Measurements from ENCODE around the gene SEM1. TPM values are rescaled to one million over a fixed set of nuclear protein-coding genes. Genes with fewer than 3 reads are reported as not detected.

The SEM1 gene
- total and polyA plus RNA-seq, 2 of the 4 experiments (the other 2 are of a cell fraction), result 17.2 to 38.0 TPM

DNA sequence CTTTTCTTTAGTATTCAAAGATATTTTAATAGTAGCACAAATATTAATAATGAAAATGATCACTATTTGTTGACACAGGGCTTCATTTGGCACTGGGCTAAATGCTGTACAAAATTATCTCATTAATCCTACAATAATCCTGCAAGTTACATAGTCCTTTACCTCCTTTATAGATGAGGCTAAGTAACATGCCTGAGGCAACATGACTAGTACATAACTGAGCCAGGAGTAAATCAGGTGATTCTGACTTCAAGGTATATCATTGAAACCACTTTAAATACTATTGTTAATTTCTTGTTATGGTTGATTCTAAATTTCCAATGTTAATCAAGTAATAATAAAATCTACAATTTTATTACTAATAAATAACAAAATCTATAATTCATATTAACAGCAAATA is 39.8 kb downstream of the SEM1 start:
- DNase-seq (no peak), ATAC-seq (ENCODE audit: low read depth) (no peak)
- no peak overlapping the region for H4K8ac ChIP-seq (ENCODE audit: low read depth in 2 of 2, low read length in 2 of 2)
- H3K4ac ChIP-seq (ENCODE audit: low read depth, low read length), result no peak overlapping the region
- H4K91ac ChIP-seq (ENCODE audit: insufficient read depth, low read depth, low read length), result no peak overlapping the region
- intact Hi-C loops (cut with micrococcal nuclease), result no loop called here
- H3K27ac ChIP-seq (ENCODE audit: insufficient read depth, low read length), result no peak overlapping the region
- H3K27me3 ChIP-seq (ENCODE audit: control insufficient read depth, insufficient read depth, low read length), result no peaks in the 10 kb centered on the region
- peaks cover 3% of the 10 kb centered on the region; the same call in 1 of the 2 replicates for H3K9me1 ChIP-seq (ENCODE audit: insufficient read depth, low read length)
- no peak overlapping the region for H2BK15ac ChIP-seq (ENCODE audit: low read depth, low read length)
- BruUV-seq (replicated peaks), result no TSS peak
- H3K23ac ChIP-seq (ENCODE audit: low read depth, low read length), result no peak overlapping the region
- no peak overlapping the region for H2BK120ac ChIP-seq (ENCODE audit: low read depth, low read length)
- 0 out of 2 replicates have a peak, but pooled peaks cover 1% of the 10 kb centered on the region for H3K36me3 ChIP-seq (ENCODE audit: control insufficient read depth, insufficient read depth, low read length)
- H3K4me3 ChIP-seq (ENCODE audit: insufficient read depth, low read depth, low read length), result no peak overlapping the region
- no peak overlapping the region for H2BK20ac ChIP-seq (ENCODE audit: low read depth, low read length)
- no peak overlapping the region for H2AK5ac ChIP-seq (ENCODE audit: low read depth, low read length)
- H3K4me1 ChIP-seq (ENCODE audit: control insufficient read depth, insufficient read depth, low read length), result no peaks in the 10 kb centered on the region
- H2AK9ac ChIP-seq (replicated peaks; ENCODE audit: low read depth, low read length, poor library complexity), result no peak overlapping the region
- ChIA-PET CTCF (no interaction called here), POLR2A (ENCODE audit: unreplicated experiment) (no interaction called here)
- TF ChIP-seq RCOR1 (IDR thresholded peaks at IDR 0.05; ENCODE audit: insufficient replicate concordance, low read length) (no peak), ELK1 (IDR thresholded peaks at IDR 0.05; ENCODE audit: borderline replicate concordance, low read depth, low read length) (no peak), RAD21 (IDR thresholded peaks at IDR 0.05; ENCODE audit: low read length) (no peak), POLR2A (IDR thresholded peaks at IDR 0.05; ENCODE audit: low read depth, low read length) (no peak), FOS (IDR thresholded peaks at IDR 0.05; ENCODE audit: low read depth, low read length) (no peak), MXI1 (IDR thresholded peaks at IDR 0.05; ENCODE audit: borderline replicate concordance, low read depth, low read length) (no peak), MAFK (IDR thresholded peaks at IDR 0.05; ENCODE audit: low read depth, low read length) (no peak), MAZ (IDR thresholded peaks at IDR 0.05; ENCODE audit: borderline replicate concordance, low read depth, low read length) (no peak), CEBPB (IDR thresholded peaks at IDR 0.05; ENCODE audit: low read depth, low read length) (no peak), SMC3 (IDR thresholded peaks at IDR 0.05; ENCODE audit: low read depth, low read length) (no peak), BHLHE40 (IDR thresholded peaks at IDR 0.05; ENCODE audit: low read depth, low read length) (no peak), CHD1 (IDR thresholded peaks at IDR 0.05; ENCODE audit: low read depth, low read length) (no peak), RFX5 (IDR thresholded peaks at IDR 0.05; ENCODE audit: low read depth, low read length) (no peak), NFE2L2 (IDR thresholded peaks at IDR 0.05; ENCODE audit: low read depth, low read length) (no peak)
- TF ChIP-seq, protein P1, sequence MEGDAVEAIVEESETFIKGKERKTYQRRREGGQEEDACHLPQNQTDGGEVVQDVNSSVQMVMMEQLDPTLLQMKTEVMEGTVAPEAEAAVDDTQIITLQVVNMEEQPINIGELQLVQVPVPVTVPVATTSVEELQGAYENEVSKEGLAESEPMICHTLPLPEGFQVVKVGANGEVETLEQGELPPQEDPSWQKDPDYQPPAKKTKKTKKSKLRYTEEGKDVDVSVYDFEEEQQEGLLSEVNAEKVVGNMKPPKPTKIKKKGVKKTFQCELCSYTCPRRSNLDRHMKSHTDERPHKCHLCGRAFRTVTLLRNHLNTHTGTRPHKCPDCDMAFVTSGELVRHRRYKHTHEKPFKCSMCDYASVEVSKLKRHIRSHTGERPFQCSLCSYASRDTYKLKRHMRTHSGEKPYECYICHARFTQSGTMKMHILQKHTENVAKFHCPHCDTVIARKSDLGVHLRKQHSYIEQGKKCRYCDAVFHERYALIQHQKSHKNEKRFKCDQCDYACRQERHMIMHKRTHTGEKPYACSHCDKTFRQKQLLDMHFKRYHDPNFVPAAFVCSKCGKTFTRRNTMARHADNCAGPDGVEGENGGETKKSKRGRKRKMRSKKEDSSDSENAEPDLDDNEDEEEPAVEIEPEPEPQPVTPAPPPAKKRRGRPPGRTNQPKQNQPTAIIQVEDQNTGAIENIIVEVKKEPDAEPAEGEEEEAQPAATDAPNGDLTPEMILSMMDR (conservative IDR thresholded peaks at IDR 0.05; ENCODE audit: low read depth, low read length), result no peak
- TF ChIP-seq, protein P2, sequence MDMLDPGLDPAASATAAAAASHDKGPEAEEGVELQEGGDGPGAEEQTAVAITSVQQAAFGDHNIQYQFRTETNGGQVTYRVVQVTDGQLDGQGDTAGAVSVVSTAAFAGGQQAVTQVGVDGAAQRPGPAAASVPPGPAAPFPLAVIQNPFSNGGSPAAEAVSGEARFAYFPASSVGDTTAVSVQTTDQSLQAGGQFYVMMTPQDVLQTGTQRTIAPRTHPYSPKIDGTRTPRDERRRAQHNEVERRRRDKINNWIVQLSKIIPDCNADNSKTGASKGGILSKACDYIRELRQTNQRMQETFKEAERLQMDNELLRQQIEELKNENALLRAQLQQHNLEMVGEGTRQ (IDR thresholded peaks at IDR 0.05; ENCODE audit: low read depth, low read length), result no peak
- H3K9me3 ChIP-seq (ENCODE audit: control insufficient read depth, insufficient read depth, low read length), result no peaks in the 10 kb centered on the region
- H2BK5ac ChIP-seq (ENCODE audit: low read depth, low read length, poor library complexity, severe bottlenecking), result no peak overlapping the region
- H3K9ac ChIP-seq (ENCODE audit: low read depth, low read length), result no peak overlapping the region
- H3K79me1 ChIP-seq (ENCODE audit: low read depth in 1 of 2, low read length in 2 of 2), result no peaks in the 10 kb centered on the region; a peak in 1 of 4 replicates
- H3K14ac ChIP-seq (replicated peaks; ENCODE audit: low read depth, low read length), result no peak overlapping the region
- no peaks in the 10 kb centered on the region for H4K20me1 ChIP-seq (ENCODE audit: insufficient read depth, low read length)
- dilution Hi-C loops (cut with HindIII; ENCODE audit: low sequenced_read_pairs, unreplicated experiment), result no loop called here
- no peak overlapping the region for H3K4me2 ChIP-seq (ENCODE audit: low read depth, low read length)
- in situ Hi-C loops (cut with MboI; ENCODE audit: low sequenced_read_pairs), result no loop called here
- no peak overlapping the region for H2AFZ ChIP-seq (replicated peaks; ENCODE audit: low read length, poor library complexity)
- no peak overlapping the region for H3K56ac ChIP-seq (ENCODE audit: extremely low read depth, insufficient read depth, low read length)
- H3K18ac ChIP-seq (ENCODE audit: low read depth, low read length), result no peak overlapping the region
- H4K5ac ChIP-seq (ENCODE audit: low read depth, low read length), result no peak overlapping the region
